C4-2B (cell line): Measurements from ENCODE around the gene UVSSA.

Experiments used
- H3K27ac ChIP-seq: fragments of 450-650 bp; 2 replicates; pipeline ENCODE4 v1.5.1; 2017
- ZFX ChIP-seq: fragments of 450-650 bp; IDR thresholded peaks from 2 replicates; pipeline ENCODE4 v1.6.1; 2017
- TF ChIP-seq, protein P1 (sequence below): fragments of 450-650 bp; conservative IDR thresholded peaks from 2 replicates; pipeline ENCODE4 v1.5.1; 2017; ENCODE audit warnings: mild to moderate bottlenecking

UVSSA gene

DNA sequence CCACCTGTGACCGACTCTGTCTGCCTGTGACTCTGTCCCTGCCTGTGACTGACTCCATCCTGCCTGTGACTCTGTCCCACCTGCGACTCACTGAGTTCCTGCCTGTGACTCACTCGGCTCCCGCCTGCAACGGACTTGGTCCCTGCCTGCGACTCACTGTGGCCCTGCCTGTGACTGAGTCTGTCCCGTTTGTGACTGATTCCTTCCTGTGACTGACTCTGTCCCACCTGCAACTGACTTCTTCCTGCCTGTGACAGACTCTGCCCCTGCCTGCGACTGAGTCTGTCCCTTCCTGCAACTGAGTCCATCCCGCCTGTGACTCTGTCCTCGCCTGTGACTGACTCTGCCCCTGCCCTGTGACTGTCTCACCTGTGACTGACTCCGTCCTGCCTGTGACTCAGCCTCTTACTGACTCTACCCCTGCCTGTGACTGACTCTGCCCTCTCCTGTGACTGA lies 9.6 kb upstream of the UVSSA start:
- TF ChIP-seq, protein P1, sequence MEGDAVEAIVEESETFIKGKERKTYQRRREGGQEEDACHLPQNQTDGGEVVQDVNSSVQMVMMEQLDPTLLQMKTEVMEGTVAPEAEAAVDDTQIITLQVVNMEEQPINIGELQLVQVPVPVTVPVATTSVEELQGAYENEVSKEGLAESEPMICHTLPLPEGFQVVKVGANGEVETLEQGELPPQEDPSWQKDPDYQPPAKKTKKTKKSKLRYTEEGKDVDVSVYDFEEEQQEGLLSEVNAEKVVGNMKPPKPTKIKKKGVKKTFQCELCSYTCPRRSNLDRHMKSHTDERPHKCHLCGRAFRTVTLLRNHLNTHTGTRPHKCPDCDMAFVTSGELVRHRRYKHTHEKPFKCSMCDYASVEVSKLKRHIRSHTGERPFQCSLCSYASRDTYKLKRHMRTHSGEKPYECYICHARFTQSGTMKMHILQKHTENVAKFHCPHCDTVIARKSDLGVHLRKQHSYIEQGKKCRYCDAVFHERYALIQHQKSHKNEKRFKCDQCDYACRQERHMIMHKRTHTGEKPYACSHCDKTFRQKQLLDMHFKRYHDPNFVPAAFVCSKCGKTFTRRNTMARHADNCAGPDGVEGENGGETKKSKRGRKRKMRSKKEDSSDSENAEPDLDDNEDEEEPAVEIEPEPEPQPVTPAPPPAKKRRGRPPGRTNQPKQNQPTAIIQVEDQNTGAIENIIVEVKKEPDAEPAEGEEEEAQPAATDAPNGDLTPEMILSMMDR: no peak
- no peak for TF ChIP-seq ZFX
- no peak overlapping the region for H3K27ac ChIP-seq

DNA sequence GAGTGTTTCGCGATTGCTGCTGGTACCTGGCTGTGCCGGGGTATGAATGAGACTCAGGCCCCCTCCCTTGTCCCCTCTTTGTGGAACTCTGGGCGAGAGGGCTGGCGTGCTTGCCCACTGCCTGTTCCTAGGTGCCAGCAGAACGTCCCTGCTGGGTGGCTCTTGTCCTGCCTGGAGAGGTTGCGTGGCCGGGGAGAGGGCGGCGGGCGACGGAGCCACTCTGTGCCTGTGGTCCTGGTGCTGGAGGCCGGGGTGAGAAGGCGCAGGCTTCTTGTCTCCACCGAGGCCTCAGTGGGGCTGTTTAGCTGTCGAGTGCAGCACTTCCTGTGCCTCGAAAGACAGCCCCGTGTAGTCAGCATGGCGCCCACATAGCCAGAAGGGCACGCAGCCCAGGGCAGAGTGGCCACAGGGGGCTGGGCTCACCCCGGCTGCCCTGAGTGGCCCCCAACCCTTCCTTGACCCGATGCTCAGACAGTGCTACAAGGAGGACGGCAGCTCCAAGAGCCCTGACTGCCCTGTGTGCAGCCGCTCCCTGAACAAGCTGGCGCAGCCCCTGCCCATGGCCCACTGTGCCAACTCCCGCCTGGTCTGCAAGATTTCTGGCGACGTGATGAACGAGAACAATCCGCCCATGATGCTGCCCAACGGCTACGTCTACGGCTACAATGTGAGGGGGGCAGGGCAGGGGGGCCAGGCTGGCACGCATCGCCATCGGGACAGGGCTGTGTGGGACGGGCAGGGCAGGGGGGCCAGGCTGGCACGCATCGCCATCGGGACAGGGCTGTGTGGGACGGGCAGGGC lies 8.9 kb upstream of the UVSSA start:
- TF ChIP-seq, protein P1: no peak
- TF ChIP-seq ZFX: no peak
- no peak overlapping the region for H3K27ac ChIP-seq

DNA sequence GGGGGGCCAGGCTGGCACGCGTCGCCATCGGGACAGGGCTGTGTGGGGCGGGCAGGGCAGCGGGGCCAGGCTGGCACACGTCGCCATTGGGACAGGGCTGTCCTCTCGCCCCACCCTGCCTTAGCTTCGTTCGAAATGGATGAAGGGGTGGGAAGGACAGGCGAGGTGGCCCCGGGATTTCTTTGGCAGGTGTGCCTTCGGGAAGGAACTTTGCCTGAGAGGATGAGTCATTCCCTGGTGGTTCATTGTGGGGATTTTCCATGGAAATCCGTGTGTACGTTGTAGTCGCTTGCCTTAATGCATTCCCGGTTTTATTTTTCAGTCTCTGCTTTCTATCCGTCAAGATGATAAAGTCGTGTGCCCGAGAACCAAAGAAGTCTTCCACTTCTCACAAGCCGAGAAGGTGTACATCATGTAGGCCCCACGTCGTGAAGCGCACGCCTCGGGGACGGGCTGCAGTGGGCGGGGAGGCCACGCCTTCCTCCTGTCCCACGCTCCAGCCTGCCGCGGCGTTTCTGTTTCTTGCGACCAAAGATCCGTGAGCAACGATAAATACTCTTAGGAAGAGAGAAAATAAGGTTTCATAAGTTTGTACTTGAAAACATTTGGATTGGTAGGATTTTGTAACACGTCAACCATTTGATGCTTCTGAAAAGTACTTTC lies 8.1 kb upstream of the UVSSA start:
- no peak overlapping the region for H3K27ac ChIP-seq
- TF ChIP-seq, protein P1: no peak
- TF ChIP-seq ZFX: no peak

DNA sequence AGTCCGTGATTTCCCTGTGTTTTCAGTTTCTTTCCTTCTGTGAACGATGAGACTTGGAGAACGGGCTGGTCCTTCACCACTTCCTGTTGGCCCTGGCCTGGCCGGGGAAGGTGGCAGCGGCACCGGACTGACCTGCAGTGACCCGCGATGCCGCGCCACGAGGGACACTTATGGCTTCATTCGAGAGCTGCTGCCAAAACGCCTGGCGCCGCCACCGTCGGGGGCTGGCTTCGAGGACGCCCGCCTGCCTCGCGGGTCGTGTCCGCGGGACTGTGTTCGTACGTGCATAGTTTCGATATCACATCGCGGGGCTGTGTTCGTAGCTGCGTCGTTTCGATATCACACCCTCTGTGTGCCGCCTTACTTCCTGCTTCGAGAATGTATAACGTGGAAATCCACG lies 7.5 kb upstream of the UVSSA start:
- no peak overlapping the region for H3K27ac ChIP-seq
- TF ChIP-seq ZFX: no peak
- TF ChIP-seq, protein P1: no peak

DNA sequence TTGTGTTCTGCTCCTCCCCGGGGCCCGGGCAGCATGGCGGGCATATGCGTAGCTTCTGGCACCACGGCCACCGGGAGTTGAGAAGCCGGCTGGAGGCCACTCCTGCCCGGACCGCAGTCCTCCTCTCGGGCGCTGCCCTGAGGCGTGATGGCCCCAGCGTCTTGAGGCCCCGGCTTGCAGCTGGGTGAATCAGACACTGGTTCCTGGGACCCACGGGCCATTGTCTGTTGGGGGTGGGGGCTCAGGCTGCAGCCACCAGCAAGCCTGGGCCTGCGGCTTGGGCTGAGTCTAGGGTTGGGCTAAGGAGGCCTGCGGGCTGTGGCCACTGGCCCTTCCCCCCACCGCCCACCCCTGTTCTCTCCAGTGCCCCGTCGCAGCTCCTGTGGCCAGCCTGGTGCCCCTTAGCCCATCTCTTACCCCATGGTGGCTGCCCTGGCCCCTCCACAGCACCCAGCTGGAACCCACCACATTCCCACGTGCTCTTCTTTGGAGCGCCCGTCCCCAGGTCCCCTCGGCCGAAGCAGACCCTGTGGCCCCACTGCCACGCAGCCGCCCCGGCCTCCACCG lies 6.7 kb upstream of the UVSSA start:
- no peak overlapping the region for H3K27ac ChIP-seq
- TF ChIP-seq ZFX: no peak
- TF ChIP-seq, protein P1: no peak

DNA sequence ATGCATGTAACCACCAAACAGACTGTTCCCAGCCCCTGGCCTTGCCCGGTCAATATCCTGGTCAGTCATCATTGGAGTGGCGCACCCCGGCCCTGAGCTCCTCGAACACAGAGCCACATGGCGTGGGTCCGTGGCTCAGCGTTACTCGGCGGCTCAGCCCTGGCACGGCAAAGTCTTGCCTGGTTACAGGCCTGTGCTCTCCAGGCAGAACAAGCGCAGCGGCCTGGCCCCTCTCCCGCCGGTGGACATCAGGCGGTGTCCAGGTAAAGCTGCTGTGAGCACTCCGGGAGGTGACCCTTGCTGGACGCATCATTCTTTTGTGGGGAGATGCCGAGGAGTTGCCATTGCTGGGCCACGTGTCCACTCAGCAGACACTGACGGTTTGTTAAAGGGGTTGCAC lies 6.1 kb upstream of the UVSSA start:
- H3K27ac ChIP-seq: no peak overlapping the region
- TF ChIP-seq ZFX: no peak
- TF ChIP-seq, protein P1: no peak

DNA sequence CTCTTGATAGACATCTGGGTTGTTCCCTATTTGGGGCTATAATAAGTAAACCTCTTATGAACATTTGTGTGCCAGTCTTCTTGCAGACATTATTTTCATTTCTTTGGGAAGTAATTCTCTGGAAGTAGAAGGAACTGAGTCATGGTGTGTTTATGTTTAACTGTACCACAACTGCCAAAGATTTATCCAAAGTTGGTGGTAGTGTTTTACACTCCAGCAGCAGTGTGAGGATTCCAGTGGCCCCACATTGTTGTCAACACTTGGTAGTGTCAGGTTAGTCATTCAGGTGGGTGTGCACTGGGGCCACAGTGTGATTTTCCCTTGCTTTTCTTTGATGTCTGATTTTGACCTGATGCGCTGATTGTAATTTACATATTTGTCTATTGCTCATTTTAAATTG lies 5.0 kb upstream of the UVSSA start:
- TF ChIP-seq, protein P1: no peak
- TF ChIP-seq ZFX: no peak
- no peak overlapping the region for H3K27ac ChIP-seq
